Midbrain (tissue), 1 donor: Measurements from ENCODE around the gene ZNF568.
A peak's percentile ranks its signal among the peaks of the same experiment; 100 is the strongest.

Source experiments
- DNase-seq: peaks from one replicate; lab custom pipeline; 2025; lab: John Stamatoyannopoulos, UW

ZNF568 gene

DNA sequence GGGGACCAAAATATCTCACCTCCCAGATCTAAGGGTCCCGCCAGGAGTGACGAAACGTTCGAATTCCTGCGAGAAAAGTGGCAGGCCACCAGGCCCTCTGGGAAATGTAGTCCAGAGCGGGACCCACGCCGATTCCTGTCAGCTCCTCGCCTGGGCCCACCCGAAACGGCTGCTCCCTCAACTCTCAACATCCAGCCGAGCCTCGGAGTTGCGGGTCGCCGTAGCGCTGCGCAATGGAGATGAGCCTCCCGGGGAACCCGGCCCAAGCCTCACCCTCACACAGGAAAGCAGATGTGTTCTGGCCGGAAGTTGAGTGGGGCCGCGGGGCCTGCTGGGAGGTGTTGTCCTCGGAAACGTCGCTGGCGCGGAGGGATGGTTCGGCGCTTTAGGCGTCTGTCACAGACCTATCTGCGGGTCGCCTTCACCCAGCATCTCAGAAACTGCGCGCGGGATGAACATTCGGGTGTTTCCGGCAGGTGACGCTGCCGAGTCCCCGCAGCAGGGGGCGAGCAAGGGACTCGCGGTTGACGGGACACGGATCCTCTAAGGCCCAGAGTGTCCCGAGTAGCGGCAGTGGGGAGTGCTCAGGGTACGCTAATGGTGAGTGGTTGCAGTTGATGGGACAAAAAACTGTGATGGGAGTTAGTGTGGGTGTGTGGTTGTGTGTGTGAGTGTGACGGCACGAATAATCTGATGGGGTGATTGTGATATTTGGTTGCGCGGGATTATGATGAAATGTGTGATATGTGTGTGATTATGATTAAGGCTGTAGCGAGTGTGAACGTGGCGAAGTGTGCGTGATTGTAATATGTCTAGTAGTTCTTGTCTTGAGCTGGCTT lies at the start of gene ZNF568, which contains the start of gene ZNF829:
ZNF568 (plus strand) TSS at position 341 of the 839 bp plus-strand sequence. CDS start 6,439 bp downstream, outside the sequence.
ZNF829 (minus strand) TSS at position 300 of the 839 bp plus-strand sequence. CDS start 1,124 bp downstream, outside the sequence.
- DNase-seq, result peak; percentile 91

DNA sequence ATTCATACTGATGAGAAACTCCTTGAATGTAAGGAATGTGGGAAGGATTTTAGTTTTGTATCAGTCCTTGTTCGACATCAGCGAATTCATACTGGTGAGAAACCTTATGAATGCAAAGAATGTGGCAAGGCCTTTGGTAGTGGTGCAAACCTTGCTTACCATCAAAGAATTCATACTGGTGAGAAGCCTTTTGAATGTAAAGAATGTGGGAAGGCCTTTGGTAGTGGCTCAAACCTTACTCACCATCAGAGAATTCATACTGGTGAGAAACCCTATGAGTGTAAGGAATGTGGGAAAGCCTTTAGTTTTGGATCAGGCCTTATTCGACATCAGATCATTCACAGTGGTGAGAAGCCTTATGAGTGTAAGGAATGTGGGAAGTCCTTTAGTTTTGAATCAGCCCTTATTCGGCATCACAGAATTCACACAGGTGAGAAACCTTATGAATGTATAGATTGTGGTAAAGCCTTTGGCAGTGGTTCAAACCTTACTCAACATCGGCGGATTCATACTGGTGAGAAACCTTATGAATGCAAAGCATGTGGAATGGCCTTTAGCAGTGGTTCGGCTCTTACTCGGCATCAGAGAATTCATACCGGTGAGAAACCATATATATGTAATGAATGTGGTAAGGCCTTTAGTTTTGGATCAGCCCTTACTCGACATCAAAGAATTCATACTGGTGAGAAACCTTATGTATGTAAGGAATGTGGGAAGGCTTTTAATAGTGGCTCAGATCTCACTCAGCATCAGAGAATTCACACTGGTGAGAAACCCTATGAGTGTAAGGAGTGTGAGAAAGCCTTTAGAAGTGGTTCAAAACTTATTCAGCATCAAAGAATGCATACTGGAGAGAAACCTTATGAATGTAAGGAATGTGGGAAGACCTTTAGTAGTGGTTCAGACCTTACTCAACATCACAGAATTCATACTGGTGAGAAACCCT lies 38.9 kb upstream of the ZNF568 start:
- DNase-seq, result no peak

DNA sequence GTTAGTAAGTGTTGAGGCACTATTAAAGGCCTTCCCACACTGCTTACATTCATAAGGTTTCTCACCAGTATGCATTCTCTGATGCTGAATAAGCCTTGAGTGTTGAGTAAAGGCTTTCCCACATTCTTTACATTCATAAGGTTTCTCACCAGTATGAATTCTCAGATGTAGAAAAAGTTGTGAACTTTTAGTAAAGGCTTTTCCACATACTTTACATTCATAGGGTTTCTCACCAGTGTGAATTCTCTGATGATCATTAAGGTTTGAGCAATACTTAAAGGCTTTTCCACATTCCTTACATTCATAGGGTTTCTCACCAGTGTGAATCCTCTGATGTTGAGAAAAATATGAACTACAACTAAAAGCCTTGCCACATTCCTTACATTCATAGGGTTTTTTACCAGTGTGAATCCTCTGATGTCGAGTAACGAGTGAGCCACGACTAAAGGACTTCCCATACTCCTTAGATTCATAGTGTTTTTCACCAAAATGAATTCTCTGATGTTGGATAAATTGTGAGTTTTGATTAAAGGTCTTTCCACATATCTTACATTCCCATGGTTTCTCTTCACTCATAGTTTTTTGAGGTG lies 24.3 kb upstream of the ZNF568 start:
- DNase-seq, result no peak

DNA sequence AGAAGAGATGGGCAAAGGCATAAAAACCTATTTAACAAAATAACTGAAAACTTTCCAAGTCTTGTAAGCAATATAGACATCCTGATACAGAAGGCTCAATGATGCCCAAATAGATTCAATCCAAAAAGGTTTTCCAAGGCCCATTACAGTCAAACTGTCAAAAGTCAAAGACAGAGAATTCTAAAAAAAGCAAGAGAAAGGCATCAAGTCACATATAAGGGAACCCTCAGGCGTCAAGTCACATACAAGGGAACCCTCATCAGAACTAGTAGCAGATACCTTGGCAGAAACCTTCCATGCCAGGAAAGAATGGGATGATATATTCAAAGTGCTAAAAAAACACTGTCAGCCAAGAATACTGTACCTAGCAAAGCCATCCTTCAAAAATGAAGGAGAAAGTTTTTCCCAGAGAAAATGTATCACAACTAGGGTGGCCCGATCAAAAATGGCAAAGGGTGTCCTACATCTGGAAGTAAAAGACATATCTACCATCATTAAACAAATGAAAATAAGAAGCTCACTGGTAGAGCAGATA lies 21.2 kb upstream of the ZNF568 start:
- no peak for DNase-seq

DNA sequence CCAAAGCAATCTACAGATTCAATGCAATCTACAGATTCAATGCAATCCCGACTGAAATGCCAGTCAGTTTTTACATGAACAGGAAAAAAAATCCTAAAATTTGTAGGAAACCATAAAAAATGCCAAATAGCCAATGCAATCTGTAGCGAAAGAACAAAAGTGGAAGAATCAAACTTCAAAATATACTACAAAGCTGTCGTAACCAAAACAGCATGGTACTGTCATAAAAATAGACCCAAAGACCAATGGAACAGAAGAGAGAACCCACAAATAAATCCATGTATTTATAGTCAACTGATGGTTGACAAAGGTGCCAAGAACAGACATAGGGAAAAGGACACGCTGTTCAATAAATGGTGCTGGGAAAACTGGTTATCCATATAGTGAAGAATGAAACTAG lies 17.7 kb upstream of the ZNF568 start:
- DNase-seq, result no peak

DNA sequence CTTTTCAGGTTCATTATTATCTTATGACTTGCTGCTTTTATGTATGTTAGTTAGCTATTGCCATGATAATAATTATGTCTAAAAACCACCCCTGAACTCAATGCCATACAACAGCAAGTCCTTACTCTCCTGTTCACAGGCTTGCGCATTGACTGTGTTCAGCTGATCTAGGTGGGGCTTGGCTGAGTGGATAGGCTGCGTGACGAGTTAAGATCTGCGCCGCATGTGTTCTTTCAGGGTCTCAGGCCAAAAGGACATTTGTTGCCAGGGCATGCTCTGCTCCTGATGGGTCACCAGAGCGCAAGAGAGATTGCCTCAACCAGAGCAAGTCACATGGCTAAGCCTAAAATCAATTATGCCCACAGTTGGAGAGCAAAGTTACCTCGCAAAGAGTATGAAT lies 859 bp downstream of the ZNF568 start:
- DNase-seq, result no peak

DNA sequence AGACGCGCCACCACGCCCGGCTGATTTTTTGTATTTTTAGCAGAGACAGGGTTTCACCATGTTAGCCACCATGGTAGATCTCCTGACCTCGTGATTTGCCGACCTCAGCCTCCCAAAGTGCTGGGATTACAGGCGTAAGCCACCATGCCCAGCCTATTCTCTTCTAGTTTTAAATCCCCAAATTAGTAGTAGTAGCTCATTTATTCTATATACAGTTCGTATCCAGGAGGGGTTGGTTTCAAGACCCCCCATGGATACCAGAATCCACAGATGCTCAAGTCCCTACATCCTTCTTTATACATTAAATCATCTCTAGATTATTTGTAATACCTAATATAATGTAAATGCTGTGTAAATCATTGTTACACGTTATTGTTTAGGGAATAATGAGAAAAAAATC lies 2.0 kb downstream of the ZNF568 start:
- DNase-seq, result no peak

DNA sequence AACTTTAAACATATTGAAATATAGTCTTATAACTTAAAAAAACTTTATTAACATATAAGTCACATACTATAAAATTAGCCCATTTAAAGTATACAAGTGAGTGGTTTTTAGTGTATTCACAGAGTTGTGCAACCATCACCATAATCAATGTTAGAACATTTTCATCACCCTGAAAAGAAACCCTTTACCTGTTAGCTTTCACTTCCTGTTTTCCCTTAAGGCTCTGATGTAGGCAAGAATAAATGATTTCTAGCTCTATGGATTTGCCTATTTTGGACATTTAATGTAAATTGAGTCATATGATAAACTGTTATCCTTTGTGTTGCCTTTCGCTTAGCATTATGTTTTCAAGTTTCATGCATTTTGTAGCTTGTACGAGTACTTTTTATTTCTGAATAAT lies 15.6 kb downstream of the ZNF568 start:
- DNase-seq, result no peak

DNA sequence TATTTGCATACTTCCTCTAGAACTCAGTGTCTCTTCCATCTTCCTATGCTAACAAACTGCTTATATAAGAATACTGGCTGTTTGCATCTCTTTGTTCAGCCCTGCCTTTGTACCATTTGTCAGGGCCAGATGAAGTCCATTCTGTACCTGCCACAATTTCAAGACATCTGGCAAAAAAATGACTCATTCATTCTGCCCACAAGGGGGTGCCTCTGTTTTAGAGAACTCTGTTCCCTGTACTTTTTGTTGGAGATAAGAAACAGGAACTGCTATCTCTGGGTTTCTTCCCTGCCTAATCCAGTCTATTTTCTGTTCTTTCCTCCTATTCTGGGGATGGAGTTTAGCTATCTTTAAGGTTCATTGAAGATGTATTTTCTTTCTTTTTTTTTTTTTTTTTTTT lies 23.0 kb downstream of the ZNF568 start:
- DNase-seq, result no peak

DNA sequence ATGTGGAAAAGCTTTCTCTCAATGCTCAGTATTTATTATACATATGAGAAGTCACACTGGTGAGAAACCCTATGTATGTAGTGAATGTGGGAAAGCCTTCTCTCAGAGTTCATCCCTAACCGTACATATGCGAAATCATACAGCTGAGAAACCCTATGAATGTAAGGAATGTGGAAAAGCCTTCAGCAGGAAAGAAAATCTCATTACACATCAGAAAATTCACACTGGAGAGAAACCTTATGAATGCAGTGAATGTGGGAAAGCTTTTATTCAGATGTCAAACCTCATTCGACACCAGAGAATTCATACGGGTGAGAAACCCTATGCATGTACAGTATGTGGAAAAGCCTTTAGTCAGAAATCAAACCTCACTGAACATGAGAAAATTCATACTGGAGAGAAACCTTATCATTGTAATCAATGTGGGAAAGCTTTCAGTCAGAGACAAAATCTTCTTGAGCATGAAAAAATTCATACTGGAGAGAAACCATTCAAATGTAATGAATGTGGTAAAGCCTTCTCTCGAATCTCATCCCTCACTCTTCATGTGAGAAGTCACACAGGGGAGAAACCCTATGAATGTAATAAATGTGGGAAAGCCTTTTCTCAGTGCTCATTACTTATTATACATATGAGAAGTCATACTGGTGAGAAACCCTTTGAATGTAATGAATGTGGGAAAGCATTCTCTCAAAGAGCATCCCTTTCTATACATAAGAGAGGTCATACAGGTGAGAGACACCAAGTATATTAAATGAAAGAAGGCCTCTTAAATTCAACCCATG lies 34.4 kb downstream of the ZNF568 start:
- no peak for DNase-seq

DNA sequence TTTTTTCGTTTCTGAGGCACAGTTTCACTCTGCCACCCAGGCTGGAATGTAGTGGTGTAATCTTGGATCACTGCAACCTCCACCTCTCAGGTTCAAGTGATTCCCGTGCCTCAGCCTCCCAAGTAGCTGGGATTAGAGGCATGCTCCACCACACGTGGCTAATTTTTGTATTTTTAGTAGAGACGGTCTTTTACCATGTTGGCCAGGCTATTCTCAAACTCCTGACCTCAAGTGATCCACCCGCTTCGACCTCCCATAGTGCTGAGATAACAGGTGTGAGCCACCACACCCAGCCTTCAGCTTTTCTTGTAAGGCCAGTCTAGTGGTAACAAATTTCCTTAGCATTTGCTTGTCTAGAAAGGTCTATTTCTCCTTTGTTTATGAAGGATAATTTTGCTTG lies 46.2 kb downstream of the ZNF568 start:
- no peak for DNase-seq

DNA sequence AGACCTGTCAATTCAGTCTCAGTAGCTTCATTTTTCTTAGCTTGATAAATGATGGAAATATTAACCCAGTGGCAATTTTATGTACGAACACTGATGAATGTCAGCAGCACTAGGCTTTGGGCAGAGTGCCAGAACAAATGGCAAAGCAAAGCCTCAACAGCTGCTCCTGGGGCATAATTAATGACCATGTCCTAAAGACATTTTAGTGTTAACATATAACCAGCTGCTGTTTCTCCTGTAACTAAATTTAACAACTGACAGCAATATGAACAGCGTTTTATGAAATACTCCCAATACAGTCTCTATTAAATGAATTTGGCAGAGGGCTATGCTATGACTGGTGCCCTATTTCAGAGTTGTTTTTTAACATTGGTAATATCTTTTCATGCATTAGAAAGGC lies 47.1 kb downstream of the ZNF568 start:
- no peak for DNase-seq

DNA sequence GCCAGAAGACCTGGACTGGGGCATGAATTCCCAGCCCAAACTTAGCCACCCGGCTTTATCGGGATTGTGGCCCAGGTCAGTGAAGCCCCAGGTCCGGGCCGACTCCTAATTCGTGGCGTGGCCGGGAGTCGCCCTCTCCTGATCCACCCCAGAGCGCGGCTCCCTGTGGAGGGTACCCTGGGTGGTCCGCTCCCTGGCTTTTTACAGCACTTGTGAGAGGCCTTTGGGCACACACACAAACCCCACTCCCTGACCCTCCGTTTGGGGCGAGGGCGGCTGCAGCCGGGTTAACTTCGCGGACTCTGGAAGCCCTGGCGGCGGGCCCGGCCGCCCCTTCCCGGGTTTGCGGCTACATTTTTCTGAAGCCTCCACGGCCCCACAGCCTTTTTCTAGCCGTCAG lies 56.4 kb downstream of the ZNF568 start:
- no peak for DNase-seq

DNA sequence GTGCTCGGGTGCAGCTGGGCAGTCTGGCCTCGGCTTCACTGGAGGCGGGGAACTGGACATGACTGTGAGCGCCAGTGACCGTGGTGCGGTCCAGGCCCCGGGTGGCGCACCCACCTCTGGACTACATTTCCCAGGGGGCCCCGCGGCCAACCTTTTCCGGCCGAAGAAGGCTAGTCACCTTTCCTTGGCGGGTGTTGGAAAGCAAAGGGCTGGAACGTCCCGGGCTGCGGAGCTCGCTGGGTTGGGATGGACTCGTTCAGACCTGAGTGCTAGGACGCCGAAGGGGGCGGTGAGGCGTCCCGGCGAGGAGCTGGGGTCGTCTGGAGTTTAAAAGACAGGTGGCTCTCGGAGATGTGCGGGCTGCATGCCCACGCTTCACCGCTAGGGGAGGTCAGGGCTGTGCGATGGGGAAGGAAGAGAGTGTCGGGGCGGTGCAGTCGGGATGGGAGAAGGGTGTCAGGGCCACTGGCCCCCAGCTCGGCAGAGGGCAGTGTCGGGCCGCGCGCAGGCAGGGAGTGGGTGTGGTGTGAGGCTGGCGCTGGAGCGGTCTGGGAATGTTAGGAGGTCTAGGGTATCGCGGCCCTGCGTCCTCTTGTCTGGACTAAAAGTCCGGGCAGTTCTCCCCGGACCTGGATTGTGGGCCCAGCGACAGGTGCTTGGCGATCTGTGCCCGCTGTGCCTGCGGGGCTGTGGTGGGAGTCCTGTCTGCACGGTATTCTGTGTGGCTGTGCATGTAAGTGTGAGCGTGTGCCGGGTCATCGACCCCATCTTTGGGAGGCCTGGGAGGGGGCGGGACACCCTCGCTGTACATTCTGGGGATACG lies 57.1 kb downstream of the ZNF568 start:
- DNase-seq, result peak; percentile 86

DNA sequence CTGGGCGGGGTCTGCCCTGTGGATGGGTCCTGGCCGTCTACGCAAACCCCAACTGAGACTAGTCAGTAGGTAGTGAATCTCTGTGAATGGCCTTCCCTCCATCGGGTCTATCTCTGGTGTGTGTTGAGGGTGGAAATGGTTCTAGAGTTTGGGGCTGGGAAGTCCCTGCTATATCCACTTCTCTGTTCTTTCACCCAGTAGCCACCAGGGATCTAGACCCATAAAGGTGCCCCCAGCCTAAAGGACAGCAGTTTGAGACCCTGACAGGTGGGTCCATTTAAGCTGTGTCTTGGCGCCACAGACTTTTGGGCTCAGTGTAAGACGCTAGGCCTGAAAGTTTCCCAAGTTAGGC lies 57.7 kb downstream of the ZNF568 start:
- DNase-seq, result no peak

DNA sequence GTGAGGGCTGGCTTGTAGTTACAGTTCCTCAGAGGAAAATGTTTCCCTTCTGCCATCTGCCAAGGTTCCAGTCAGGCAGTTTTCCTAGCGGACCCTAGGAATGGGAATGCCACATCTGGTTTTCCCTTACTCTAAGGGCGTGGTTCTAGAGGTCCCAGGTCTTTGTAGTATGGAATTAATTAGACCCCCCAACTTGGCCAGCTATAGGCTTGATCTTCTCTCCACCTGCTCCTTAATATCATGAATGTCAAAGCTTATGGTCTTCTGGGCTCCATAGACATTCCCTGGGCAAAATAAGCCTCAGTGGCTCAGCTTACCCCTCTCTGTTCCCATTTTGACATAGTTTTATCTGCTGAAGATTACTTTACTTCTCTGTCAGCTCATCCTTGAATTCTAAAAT lies 70.0 kb downstream of the ZNF568 start:
- DNase-seq, result no peak

DNA sequence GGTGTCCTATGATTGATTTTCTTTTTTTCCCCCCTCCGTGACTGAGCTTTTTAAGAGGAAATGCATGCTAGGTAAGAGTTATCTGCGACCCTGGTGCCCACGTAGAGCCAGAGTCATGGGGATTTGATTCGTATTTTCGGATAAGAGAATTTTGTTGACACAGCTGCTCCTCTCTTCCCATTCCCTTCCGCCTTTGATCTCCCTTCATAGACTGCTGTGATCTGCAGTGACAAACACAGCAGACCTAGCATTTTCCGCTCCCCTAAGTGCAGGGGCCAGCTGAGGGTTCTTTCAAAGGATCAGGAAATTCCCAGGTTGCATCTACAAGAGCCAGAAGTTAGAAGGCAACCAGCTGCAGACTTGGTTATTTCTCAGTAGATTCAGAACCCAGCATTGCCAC lies 70.5 kb downstream of the ZNF568 start:
- DNase-seq, result no peak

DNA sequence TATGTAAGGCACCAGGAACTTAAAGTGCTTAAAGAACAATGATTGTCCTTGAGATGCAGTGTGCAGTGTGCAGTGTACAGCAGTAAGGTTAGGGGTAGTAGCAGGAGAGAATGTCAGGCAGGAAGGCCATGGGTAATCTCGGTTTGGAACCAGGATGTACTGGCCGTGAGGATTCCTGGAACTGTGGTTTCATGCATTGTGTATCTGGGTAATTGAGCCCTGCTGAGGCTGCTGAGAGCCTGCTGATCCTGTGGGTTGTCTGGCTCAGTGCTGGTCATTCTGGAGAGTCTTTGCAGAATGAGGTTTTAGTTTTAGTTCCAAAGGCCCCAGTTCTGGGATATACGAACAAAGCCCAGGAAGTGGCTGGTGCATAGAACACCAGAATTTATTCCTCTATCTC lies 71.0 kb downstream of the ZNF568 start:
- DNase-seq, result no peak

DNA sequence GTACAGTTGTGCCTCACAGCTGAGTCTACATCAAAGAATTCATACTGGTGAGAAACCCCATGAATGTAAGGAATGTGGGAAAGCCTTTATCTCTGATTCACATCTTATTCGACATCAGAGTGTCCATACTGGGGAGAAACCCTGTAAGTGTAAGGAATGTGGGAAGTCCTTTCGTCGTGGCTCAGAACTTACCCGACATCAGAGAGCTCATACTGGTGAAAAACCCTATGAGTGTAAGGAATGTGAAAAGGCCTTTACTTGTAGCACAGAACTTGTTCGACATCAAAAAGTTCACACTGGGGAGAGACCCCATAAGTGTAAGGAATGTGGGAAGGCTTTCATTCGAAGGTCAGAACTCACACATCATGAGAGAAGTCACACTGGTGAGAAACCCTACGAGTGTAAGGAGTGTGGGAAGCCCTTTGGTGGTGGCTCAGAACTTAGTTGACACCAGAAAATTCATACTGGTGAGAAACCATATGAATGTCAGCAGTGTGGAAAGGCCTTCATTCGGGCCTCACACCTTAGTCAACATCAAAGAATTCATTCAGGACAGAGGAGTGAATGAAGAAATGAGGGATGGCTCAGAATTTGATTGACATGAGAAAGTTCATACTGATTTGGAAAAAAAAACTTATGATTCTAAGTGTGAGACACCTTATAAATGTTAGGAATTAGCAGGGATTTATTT lies 81.2 kb downstream of the ZNF568 start:
- no peak for DNase-seq

DNA sequence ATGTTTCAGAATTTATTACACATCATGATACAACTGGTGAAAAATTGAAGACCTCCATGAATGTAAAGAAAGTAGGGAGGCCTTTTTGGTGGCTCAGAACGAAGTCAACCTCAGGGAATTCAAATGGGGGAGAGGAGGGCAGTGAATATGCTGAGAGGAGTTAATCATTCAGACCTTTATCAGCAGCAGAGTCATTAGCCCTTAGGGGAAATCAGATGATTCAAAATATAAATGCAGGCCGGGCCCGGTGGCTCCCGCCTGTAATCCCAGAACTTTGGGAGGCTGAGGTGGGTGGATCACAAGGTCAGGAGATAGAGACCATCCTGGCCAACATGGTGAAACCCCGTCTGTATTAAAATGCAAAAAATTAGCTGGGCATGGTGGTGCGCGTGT lies 81.7 kb downstream of the ZNF568 start:
- DNase-seq, result no peak
